K562 (cell line): Measurements from ENCODE around the gene HLA-DQB1. TPM values are rescaled to one million over a fixed set of nuclear protein-coding genes. Genes with fewer than 3 reads are reported as not detected.

ENCODE experiments used
- E2F3 ChIP-seq: fragments of 250-450 bp; sonication (Bioruptor Pico); IDR thresholded peaks from 2 replicates; pipeline ENCODE4 v1.4.0; 2020; ENCODE audit warnings: mild to moderate bottlenecking
- KAT7 ChIP-seq: sonication (generic); formaldehyde crosslinking; IDR thresholded peaks from 2 replicates; pipeline ENCODE4 v1.8.0; 2022; ENCODE audit warnings: missing genetic modification reagents, mild to moderate bottlenecking, borderline replicate concordance
- polyA plus RNA-seq, 8 experiments: library from polyadenylated mRNA; depleted of rRNA in 4 of 8; stranded (reverse) in 5 of 8; unstranded in 3 of 8; fragments of >200 nt; fragmentation: Nextera tagmentation in 2 of 8; fragmentation: Illumina TruSeq in 1 of 8; extraction: Ambion mirVana in 2 of 8; extraction: Trizol in 1 of 8; gene quantifications; 2 replicates each; pipeline versions ENCODE4 v1.2.1 to v1.2.3, GENCODE V29; 2011 to 2014; ENCODE audit warnings: inconsistent platforms in 1 of 8, missing spikeins in 1 of 8
- total RNA-seq, 7 experiments: library from RNA; depleted of rRNA in 6 of 7; stranded (reverse); fragments of >200 nt in 6 of 7; fragmentation: Illumina TruSeq in 2 of 7; extraction: Trizol in 2 of 7; gene quantifications; 2 replicates each; pipeline versions ENCODE4 v1.2.1 to v1.2.3, GENCODE V29; 2011 to 2021; ENCODE audit warnings: low replicate concordance in 1 of 7
- TF ChIP-seq, protein P1 (sequence below): fragments of 450-650 bp; IDR thresholded peaks from 2 replicates; pipeline ENCODE4 v1.6.1; 2016; ENCODE audit warnings: antibody characterized with exemption
- TF ChIP-seq, protein P2 (sequence below), 2 experiments: IDR thresholded peaks; 2 replicates each; pipeline ENCODE4 v1.6.1; 2011; ENCODE audit warnings: borderline replicate concordance in 1 of 2, control low read depth in 1 of 2, low read depth in 1 of 2, low read length in 1 of 2, mild to moderate bottlenecking in 1 of 2, mixed read lengths in 1 of 2, moderate library complexity in 1 of 2; ENCODE audit not compliant: insufficient read depth in 1 of 2, insufficient read length in 1 of 2, poor library complexity in 1 of 2, severe bottlenecking in 1 of 2; ENCODE audit errors: extremely low read depth in 1 of 2
- TF ChIP-seq, protein P3 (sequence below): fragments of 250-450 bp; sonication (Bioruptor Pico); IDR thresholded peaks from 2 replicates; pipeline ENCODE4 v1.8.0; 2021; ENCODE audit warnings: borderline replicate concordance, mild to moderate bottlenecking, moderate library complexity; ENCODE audit not compliant: poor library complexity, severe bottlenecking

HLA-DQB1 gene
- total and polyA plus RNA-seq, 9 of the 15 experiments (the other 6 are each of a cell fraction or from before 2014, with no cell fraction given), result 0.29 TPM; not detected in 8

DNA sequence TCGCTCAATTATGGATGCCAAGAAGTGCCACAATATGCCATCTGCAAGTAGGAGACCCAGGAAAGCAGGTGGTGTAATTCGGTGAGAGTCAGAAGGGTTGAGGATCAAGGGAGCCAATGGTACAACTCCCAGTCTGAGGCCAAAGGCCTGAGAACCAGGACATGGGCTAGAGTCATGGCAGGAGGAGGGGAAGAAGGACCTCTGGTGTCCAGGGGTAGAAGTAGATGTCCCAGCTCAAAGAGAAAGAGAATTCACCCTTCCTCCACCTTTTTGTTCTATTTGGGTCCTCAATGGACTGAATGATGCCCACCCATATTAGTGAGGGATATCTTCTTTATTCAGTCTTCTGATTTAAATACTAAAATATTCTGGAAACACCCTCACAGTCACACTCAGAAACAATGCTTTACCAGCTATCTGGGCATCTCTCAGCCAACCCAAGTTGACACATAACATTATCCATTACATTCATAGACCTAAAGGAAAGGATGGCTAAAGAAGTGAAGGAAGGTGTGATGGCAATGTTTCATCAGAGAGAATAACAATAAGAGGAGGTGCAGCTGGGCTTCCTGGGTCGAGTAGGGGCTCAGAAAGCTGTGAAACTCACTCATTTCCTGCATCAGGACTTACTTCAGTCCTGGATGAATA is 50.4 kb downstream of the HLA-DQB1 start (continued):
- TF ChIP-seq E2F3 (no peak), KAT7 (CRISPR knock-in tag) (no peak)
- TF ChIP-seq, protein P1, sequence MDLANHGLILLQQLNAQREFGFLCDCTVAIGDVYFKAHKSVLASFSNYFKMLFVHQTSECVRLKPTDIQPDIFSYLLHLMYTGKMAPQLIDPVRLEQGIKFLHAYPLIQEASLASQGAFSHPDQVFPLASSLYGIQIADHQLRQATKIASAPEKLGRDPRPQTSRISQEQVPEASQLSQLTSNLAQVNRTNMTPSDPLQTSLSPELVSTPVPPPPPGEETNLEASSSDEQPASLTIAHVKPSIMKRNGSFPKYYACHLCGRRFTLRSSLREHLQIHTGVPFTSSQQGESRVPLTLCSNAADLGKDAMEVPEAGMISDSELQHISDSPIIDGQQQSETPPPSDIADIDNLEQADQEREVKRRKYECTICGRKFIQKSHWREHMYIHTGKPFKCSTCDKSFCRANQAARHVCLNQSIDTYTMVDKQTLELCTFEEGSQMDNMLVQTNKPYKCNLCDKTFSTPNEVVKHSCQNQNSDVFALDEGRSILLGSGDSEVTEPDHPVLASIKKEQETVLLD, result no peak
- TF ChIP-seq, protein P2, sequence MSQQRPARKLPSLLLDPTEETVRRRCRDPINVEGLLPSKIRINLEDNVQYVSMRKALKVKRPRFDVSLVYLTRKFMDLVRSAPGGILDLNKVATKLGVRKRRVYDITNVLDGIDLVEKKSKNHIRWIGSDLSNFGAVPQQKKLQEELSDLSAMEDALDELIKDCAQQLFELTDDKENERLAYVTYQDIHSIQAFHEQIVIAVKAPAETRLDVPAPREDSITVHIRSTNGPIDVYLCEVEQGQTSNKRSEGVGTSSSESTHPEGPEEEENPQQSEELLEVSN (IDR thresholded peaks at IDR 0.05; ENCODE audit: borderline replicate concordance in 1 of 2, extremely low read depth in 1 of 2, insufficient read depth in 1 of 2, insufficient read length in 1 of 2, low read depth in 1 of 2, low read length in 1 of 2, poor library complexity in 1 of 2, severe bottlenecking in 1 of 2), result no peak
- TF ChIP-seq, protein P3, sequence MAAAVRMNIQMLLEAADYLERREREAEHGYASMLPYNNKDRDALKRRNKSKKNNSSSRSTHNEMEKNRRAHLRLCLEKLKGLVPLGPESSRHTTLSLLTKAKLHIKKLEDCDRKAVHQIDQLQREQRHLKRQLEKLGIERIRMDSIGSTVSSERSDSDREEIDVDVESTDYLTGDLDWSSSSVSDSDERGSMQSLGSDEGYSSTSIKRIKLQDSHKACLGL (CRISPR knock-in tag), result no peak
